ENCODE results near the gene TDP1. TPM values are rescaled to one million over a fixed set of nuclear protein-coding genes. Genes with fewer than 3 reads are reported as not detected.
A peak's percentile ranks its signal among the peaks of the same experiment; 100 is the strongest.

TDP1 gene
- total and polyA plus RNA-seq, 2 of the 13 experiments (the other 11 are each of a cell fraction or from before 2014, with no cell fraction given) = 16.4 to 31.2 TPM

GRCh38 chr14:90060312-90060964 lies 104.7 kb downstream of the TDP1 start (continued):
- TF ChIP-seq RERE (CRISPR knock-in tag; IDR thresholded peaks at IDR 0.05; ENCODE audit: low read depth) (no peak), ZBTB44 (CRISPR knock-in tag; IDR thresholded peaks at IDR 0.05) (no peak), ARNT2 (CRISPR knock-in tag; IDR thresholded peaks at IDR 0.05; ENCODE audit: low read depth) (no peak; the same call in 1 of the 2 replicates), ZMYM2 (CRISPR knock-in tag; IDR thresholded peaks at IDR 0.05) (no peak), ZNF335 (CRISPR knock-in tag; IDR thresholded peaks at IDR 0.05) (no peak), ZNF777 (CRISPR knock-in tag; IDR thresholded peaks at IDR 0.05) (peak; percentile 95), ARNTL (CRISPR knock-in tag; IDR thresholded peaks at IDR 0.05) (no peak), USF2 (IDR thresholded peaks at IDR 0.05; ENCODE audit: low read depth, low read length) (no peak), USF2 (CRISPR knock-in tag; IDR thresholded peaks at IDR 0.05; ENCODE audit: borderline replicate concordance) (no peak), ZFP36L2 (CRISPR knock-in tag; IDR thresholded peaks at IDR 0.05) (no peak), HNF4G (IDR thresholded peaks at IDR 0.05; ENCODE audit: borderline replicate concordance, low read depth, low read length) (no peak), HNF4G (CRISPR knock-in tag; IDR thresholded peaks at IDR 0.05; ENCODE audit: borderline replicate concordance, low read depth) (0 out of 2 replicates have a peak, but pooled peaks have one; percentile 11), ZNF570 (CRISPR knock-in tag; IDR thresholded peaks at IDR 0.05; ENCODE audit: borderline replicate concordance) (no peak), HOXD1 (CRISPR knock-in tag; IDR thresholded peaks at IDR 0.05) (no peak), MTA3 (CRISPR knock-in tag; IDR thresholded peaks at IDR 0.05) (no peak), NR3C1 (CRISPR knock-in tag; IDR thresholded peaks at IDR 0.05) (no peak), ARID4A (CRISPR knock-in tag; IDR thresholded peaks at IDR 0.05; ENCODE audit: borderline replicate concordance) (peak; percentile 65)

All from HepG2 (cell line).